GM23338 (cell line): ENCODE measurements around the gene TULP4. TPM values are rescaled to one million over a fixed set of nuclear protein-coding genes. Genes with fewer than 3 reads are reported as not detected.

ENCODE experiments used
- ATAC-seq: fragments of 200-7000 bp; cut with Tn5 transposase; 3 replicates; pipeline ENCODE4 v1.9.1; 2020
- DNase-seq: peaks from one replicate; pipeline ENCODE4 v3.0.0-alpha.2; 2015; ENCODE audit warnings: low spot score
- H2AFZ ChIP-seq: fragments of 200-600 bp; sonication (generic); 2 replicates; pipeline ENCODE4 v1.8.0; 2016; ENCODE audit warnings: antibody characterized with exemption, mild to moderate bottlenecking, moderate library complexity
- H3F3A ChIP-seq: fragments of 200-600 bp; sonication (generic); replicated peaks from 2 replicates; pipeline ENCODE4 v1.8.0; 2017; ENCODE audit warnings: antibody characterized with exemption, mixed run types, low read depth
- H3K27ac ChIP-seq: fragments of 200-600 bp; sonication (generic); 2 replicates; pipeline ENCODE4 v1.6.1; 2016; ENCODE audit warnings: low read depth
- H3K27me3 ChIP-seq: fragments of 200-600 bp; sonication (generic); 2 replicates; pipeline ENCODE4 v1.8.0; 2016; ENCODE audit warnings: mild to moderate bottlenecking, mixed run types, moderate library complexity; ENCODE audit not compliant: insufficient read depth
- H3K36me3 ChIP-seq: fragments of 200-600 bp; sonication (generic); 2 replicates; pipeline ENCODE4 v1.8.0; 2016; ENCODE audit warnings: mild to moderate bottlenecking; ENCODE audit not compliant: insufficient read depth
- H3K4me1 ChIP-seq: fragments of 200-600 bp; sonication (generic); 2 replicates; pipeline ENCODE4 v1.8.0; 2016; ENCODE audit warnings: mild to moderate bottlenecking, moderate library complexity; ENCODE audit not compliant: insufficient read depth
- H3K4me2 ChIP-seq: fragments of 200-600 bp; sonication (generic); 2 replicates; pipeline ENCODE4 v1.7.1; 2017; ENCODE audit warnings: mixed run types
- H3K4me3 ChIP-seq: fragments of 200-600 bp; sonication (generic); 2 replicates; pipeline ENCODE4 v1.6.1; 2016; ENCODE audit warnings: mixed run types
- H3K79me2 ChIP-seq: fragments of 200-600 bp; sonication (generic); replicated peaks from 2 replicates; pipeline ENCODE4 v1.8.0; 2017; ENCODE audit warnings: mild to moderate bottlenecking; ENCODE audit not compliant: insufficient read depth
- H3K9me2 ChIP-seq: fragments of 200-600 bp; sonication (generic); 2 replicates; pipeline ENCODE4 v1.8.0; 2017; ENCODE audit not compliant: insufficient read depth
- H4K20me1 ChIP-seq: fragments of 200-600 bp; sonication (generic); replicated peaks from 2 replicates; pipeline ENCODE4 v1.8.0; 2017; ENCODE audit warnings: mild to moderate bottlenecking; ENCODE audit not compliant: insufficient read depth
- H3K27ac Mint-ChIP-seq: 2 replicates; pipeline ENCODE4 v1.8.0; 2020; ENCODE audit warnings: inconsistent platforms, mild to moderate bottlenecking, moderate library complexity, mixed read lengths
- H3K27me3 Mint-ChIP-seq: 3 replicates; pipeline ENCODE4 v1.8.0; 2022; ENCODE audit warnings: low read depth, mild to moderate bottlenecking, moderate library complexity, mixed read lengths, inconsistent platforms; ENCODE audit not compliant: insufficient read depth, poor library complexity
- H3K36me3 Mint-ChIP-seq: 3 replicates; pipeline ENCODE4 v1.8.0; 2021; ENCODE audit warnings: low read depth, mild to moderate bottlenecking, inconsistent platforms, moderate library complexity, mixed read lengths
- H3K4me1 Mint-ChIP-seq: 3 replicates; pipeline ENCODE4 v1.8.0; 2020; ENCODE audit warnings: mild to moderate bottlenecking, inconsistent platforms, mixed read lengths
- H3K4me3 Mint-ChIP-seq: 3 replicates; pipeline ENCODE4 v1.8.0; 2021; ENCODE audit warnings: moderate library complexity, mild to moderate bottlenecking, inconsistent platforms, mixed read lengths
- H3K9me3 Mint-ChIP-seq: 3 replicates; pipeline ENCODE4 v1.8.0; 2020; ENCODE audit warnings: moderate library complexity, mild to moderate bottlenecking, inconsistent platforms, mixed read lengths
- CREB1 ChIP-seq: fragments of 250-450 bp; sonication (Bioruptor Pico); IDR thresholded peaks from 2 replicates; pipeline ENCODE4 v1.5.0; 2020; ENCODE audit warnings: low read depth, mild to moderate bottlenecking, moderate library complexity
- POLR2AphosphoS5 ChIP-seq: IDR thresholded peaks from 2 replicates; pipeline ENCODE4 v1.6.1; 2016; ENCODE audit warnings: antibody characterized with exemption, low read depth
- REST ChIP-seq: IDR thresholded peaks from one replicate; pipeline ENCODE4 v1.6.1; 2018; ENCODE audit warnings: antibody characterized with exemption; ENCODE audit not compliant: unreplicated experiment
- ZNF462 ChIP-seq: fragments of 250-450 bp; sonication (Bioruptor Pico); IDR thresholded peaks from 2 replicates; pipeline ENCODE4 v1.5.0; 2020; ENCODE audit warnings: mild to moderate bottlenecking, moderate library complexity
- polyA plus RNA-seq: library from polyadenylated mRNA; unstranded; fragments of >200 nt; fragmentation: Nextera tagmentation; extraction: Ambion mirVana; gene quantifications from 2 replicates; pipeline ENCODE4 v1.2.1, GENCODE V29; 2016
- total RNA-seq: library from RNA; depleted of rRNA; stranded (reverse); fragments of >200 nt; shearing (Covaris generic); gene quantifications from 2 replicates; pipeline ENCODE4 v1.2.3, GENCODE V29; 2014

TULP4 gene
- total and polyA plus RNA-seq, 2 experiments from 2014 or later = 31.2 to 50.2 TPM

DNA sequence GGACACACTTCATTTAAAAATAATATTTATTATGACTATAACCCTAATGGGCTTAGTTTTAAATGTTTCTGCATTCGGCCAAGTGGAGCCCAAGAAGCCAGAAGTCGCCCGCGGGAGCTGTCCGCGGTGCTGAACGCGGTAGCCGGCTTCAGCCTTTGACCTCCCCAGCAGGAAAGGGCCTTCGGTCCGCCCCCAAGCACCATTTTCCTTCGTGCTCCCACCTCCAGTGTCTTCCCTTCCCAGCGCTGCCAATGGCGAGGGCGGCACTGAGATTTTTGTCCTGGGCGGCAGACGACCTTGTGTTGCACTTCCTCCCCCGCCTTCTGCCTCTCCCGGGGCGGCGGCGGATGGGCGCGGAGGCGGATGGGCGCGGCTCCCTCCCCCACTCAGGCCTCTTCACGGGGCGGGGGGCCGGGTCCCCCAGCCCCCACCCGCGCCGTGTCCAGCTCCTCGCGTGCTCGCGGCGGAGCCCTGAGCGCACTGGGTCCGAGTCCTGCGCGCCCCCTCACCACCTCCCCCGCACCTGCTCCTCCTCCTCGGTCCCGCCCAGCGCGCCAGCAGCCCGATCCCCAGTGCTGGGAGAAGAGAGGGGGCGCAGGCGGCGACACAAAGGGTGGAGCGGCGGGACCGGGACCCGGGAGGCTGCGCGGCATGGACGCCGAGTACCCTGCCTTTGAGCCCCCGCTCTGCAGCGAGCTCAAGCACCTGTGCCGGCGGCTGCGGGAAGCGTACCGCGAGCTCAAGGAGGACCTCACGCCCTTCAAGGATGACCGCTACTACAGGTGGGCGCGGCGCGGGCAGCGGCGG lies 224.0 kb downstream of the TULP4 start:
- Mint-ChIP-seq H3K36me3 (no peaks in the 10 kb centered on the region), H3K4me3 (peak overlapping the region; percentile 81), H3K9me3 (no peaks in the 10 kb centered on the region), H3K27ac (no peak overlapping the region), H3K27me3 (peaks cover 20% of the 10 kb centered on the region), H3K4me1 (peaks cover 5% of the 10 kb centered on the region)
- H3K36me3 ChIP-seq = no peaks in the 10 kb centered on the region
- TF ChIP-seq POLR2AphosphoS5 = peak; percentile 28; the same call in 1 of the 2 replicates
- peak; percentile 94 for TF ChIP-seq REST
- no peak for TF ChIP-seq ZNF462
- TF ChIP-seq CREB1 (CRISPR knock-in tag) = no peak
- no peaks in the 10 kb centered on the region for H3K9me2 ChIP-seq
- peaks cover 20% of the 10 kb centered on the region for H3K27me3 ChIP-seq
- peak overlapping the region; percentile 98 for H2AFZ ChIP-seq
- DNase-seq (peak; percentile 92), ATAC-seq (peak; percentile 61)
- peaks cover 14% of the 10 kb centered on the region; the same call in 1 of the 2 replicates for H3K4me1 ChIP-seq
- 0 out of 2 replicates have a peak, but pooled peaks cover 6% of the 10 kb centered on the region for H4K20me1 ChIP-seq
- no peak overlapping the region for H3K27ac ChIP-seq
- peak overlapping the region; percentile 91 for H3K4me3 ChIP-seq
- no peaks in the 10 kb centered on the region; the same call in 1 of the 2 replicates for H3F3A ChIP-seq
- peak overlapping the region; percentile 83 for H3K4me2 ChIP-seq
- peaks cover 6% of the 10 kb centered on the region; the same call in 1 of the 2 replicates for H3K79me2 ChIP-seq
